Measurements from ENCODE around the gene SMIM10L2A.
A peak's percentile ranks its signal among the peaks of the same experiment; 100 is the strongest.
"Not testable (repeated sequence)": the region's sequence is repeated elsewhere in the genome, so short reads cannot be mapped to it uniquely, and the experiment has no call there.

SMIM10L2A gene

GRCh38 chrX:135421932-135422809 lies at the start of gene SMIM10L2A:
Gene SMIM10L2A, plus strand, starts transcription at chrX:135421944. Its CDS starts 188 bp downstream, at chrX:135422132.
- no peak for DNase-seq (ENCODE audit: low read depth in 2 of 2)

DNA sequence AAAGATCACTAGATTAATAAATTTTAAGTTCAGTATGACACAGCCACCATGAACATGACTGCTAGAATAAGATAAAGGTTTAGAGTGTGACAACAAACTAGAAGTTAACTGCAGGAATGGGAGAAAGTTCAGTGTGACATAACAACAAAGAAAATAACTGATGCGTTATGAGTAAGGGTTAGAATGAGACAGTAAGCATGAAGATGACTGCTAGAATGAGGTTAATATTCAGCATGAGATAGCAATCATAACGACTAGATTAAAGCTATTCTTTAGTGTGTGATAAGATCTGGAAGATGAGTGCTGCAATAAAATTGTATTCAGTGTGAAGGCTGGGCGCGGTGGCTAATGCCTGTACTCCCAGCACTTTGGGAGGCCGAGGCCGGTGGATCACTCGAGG lies 48.4 kb upstream of the SMIM10L2A start:
- no peak for DNase-seq (ENCODE audit: low read depth in 2 of 2)

DNA sequence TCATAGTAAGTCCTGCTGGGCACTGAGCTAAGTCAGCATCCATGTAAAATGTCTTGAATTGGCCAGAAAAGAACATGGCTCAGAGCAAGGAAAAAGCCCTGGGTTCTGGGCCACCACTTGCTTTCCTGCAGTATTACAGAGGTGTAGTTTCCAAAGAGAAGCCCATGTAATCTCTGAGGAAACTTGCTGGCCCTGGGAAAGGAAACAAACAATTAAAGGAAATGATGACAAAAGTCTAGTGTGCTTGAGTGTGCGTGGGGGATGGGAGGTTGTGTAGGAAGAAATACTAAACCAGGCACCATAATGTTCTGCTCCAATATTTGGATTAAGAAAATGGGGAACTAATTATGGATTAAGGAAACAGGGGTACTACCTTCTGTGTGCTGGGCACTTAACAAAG lies 39.5 kb upstream of the SMIM10L2A start:
- DNase-seq (ENCODE audit: low read depth in 2 of 2), result no peak

DNA sequence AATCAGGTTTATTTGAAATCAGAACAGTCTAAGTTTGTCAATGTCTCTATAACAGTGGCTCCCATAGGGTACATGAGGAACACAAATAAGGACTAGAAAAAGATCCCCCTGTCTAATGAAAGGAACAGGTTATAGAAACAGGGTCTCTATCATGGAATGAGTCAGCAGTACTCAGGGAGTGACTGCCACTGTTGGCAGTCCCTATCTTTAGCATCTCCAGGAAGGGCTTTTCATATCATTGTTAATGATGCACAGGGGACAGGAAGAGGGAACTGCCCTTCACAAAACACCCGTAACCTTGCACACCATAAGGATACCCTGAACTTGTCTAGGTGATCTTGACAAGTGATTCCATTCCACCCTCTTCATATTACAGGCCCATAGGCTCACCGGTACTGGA lies 38.5 kb upstream of the SMIM10L2A start:
- DNase-seq (ENCODE audit: low read depth in 2 of 2), result no peak

- peak in 1 of 2 donors; percentile 4 for DNase-seq (ENCODE audit: low read depth in 2 of 2)
These were observed 37.4 kb upstream of the SMIM10L2A start for GRCh38 chrX:135384161-135384836.

GRCh38 chrX:135388841-135389240 lies 32.9 kb upstream of the SMIM10L2A start:
- DNase-seq (ENCODE audit: low read depth in 2 of 2), result no peak

DNA sequence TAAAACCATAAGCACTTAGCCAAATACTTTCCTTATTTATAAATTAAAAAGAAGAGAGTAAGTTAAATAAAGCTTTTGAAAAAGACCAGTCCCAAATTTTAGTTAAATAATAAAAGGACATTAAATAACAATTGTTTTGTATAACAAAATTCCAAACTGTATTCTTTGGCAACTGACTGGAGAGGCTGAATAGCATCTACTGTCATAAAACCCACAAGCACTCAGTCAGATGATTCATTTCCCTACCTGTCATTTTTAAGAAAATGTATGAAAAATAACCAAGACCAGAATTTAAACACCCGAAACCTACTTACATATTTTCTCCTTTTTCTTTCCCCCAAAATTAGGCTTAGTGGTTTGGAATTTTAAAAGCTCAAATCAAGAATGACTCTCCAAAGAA lies 32.5 kb upstream of the SMIM10L2A start:
- DNase-seq (ENCODE audit: low read depth in 2 of 2), result no peak

- DNase-seq (ENCODE audit: low read depth in 2 of 2), result no peak
These were observed 32.0 kb upstream of the SMIM10L2A start for GRCh38 chrX:135389717-135390116.

DNA sequence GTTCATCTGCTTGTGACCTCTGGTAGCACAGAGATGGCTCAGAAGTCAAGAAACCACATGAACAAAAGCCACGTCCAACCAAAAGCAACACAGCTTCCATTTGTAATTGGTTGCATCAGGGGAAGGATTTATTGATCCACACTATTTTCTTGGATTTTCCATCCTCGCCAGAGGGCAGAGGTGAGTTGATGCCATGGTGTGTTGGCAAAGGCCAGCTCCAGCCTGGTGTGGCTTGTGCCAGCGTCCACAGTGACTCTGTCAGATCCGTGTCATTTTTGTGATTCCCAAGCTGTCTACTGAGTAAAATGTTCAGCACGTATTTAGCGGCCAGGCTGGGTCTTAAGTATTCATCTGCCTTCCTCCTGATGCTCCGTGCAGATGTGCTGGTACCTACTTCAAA lies 30.0 kb upstream of the SMIM10L2A start:
- no peak for DNase-seq (ENCODE audit: low read depth in 2 of 2)

GRCh38 chrX:135393051-135393450 lies 28.7 kb upstream of the SMIM10L2A start:
- DNase-seq (ENCODE audit: low read depth in 2 of 2), result no peak

DNA sequence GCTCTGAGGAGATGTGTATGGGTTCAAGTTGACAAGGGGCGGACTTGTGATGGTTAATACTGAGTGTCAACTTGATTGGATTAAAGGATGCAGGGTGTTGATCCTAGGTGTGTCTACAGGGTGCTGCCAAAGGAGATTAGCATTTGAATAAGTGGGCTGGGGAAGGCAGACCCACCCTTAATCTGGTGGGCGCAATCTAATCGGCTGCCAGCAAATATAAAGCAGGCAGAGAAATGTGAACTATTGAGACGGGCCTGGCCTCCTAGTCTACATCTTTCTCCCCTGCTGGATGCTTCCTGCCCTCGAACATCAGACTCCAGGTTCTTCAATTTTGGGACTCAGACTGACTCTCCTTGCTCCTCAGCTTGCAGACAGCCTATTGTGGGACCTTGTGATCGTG lies 26.7 kb upstream of the SMIM10L2A start:
- no peak for DNase-seq (ENCODE audit: low read depth in 2 of 2)

GRCh38 chrX:135396109-135396508 lies 25.6 kb upstream of the SMIM10L2A start:
- no peak for DNase-seq (ENCODE audit: low read depth in 2 of 2)

GRCh38 chrX:135396566-135396965 lies 25.2 kb upstream of the SMIM10L2A start:
- no peak for DNase-seq (ENCODE audit: low read depth in 2 of 2)

GRCh38 chrX:135397652-135398051 lies 24.1 kb upstream of the SMIM10L2A start:
- no peak for DNase-seq (ENCODE audit: low read depth in 2 of 2)

DNA sequence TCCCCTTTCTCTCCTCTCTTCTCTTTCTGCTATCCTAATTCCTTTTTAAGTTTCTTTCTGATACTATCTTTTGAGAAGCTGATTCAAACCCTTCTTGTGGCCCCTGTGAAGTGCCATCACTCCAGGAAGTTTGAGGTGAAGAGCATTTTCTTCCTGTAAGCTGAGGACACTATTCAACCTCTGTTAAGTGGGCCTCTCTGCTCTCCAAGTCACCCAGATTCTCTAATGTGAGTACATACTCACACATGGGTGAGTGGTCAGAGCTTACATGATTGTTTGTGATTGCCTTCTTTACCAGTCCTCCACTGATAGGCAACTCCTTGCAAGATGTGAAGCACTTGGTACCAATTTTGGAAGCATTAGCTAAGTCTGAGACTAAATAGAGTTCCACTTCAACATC lies 18.4 kb upstream of the SMIM10L2A start:
- DNase-seq (ENCODE audit: low read depth in 2 of 2), result no peak

- DNase-seq (ENCODE audit: low read depth in 2 of 2), result not testable (repeated sequence)
These were observed 15.3 kb upstream of the SMIM10L2A start for GRCh38 chrX:135406428-135406827.

- DNase-seq (ENCODE audit: low read depth in 2 of 2), result no peak
These were observed 12.9 kb upstream of the SMIM10L2A start for GRCh38 chrX:135408794-135409193.

GRCh38 chrX:135410861-135411627 lies 10.7 kb upstream of the SMIM10L2A start:
- no peak for DNase-seq (ENCODE audit: low read depth in 2 of 2)

- DNase-seq (ENCODE audit: low read depth in 2 of 2), result no peak
These were observed 9.9 kb upstream of the SMIM10L2A start for GRCh38 chrX:135411893-135412292.

GRCh38 chrX:135416546-135416945 lies 5.2 kb upstream of the SMIM10L2A start:
- no peak for DNase-seq (ENCODE audit: low read depth in 2 of 2)

- DNase-seq (ENCODE audit: low read depth in 2 of 2), result no peak
These were observed 913 bp upstream of the SMIM10L2A start for GRCh38 chrX:135420831-135421230.

DNA sequence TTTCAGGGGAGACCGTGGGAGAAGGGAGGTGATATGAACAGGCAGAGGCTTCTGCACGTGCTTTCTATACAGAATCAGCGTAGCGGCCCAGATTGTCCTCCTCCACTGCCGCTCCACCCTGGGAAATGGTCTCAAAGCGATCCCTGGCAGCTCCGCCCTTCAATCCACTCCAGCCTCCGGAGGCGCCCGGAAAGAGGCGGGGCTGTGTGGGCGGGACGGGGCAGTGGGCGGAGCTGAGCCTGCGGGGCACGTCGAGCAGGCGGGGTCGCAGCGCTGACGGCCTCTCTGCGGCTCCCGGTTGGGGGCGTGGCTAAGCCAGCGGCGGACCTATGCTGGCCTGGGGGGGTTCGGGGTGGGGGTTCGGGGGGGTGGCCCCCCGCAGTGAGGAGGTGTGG lies 210 bp upstream of the SMIM10L2A start:
- peak; percentile 73 to 76 for DNase-seq (ENCODE audit: low read depth in 2 of 2)
